COR-L47 (cell line): ENCODE data around the gene TROAP.
"Not testable (repeated sequence)": the region's sequence is repeated elsewhere in the genome, so short reads cannot be mapped to it uniquely, and the experiment has no call there.

Experiments used
- DNase-seq: peaks from one replicate; lab custom pipeline; 2025; lab: John Stamatoyannopoulos, UW

Gene TROAP

GRCh38 chr12:49322708-49323523, at the start of gene TROAP:
Gene TROAP, plus strand, starts transcription at chr12:49323255. Its CDS starts 354 bp downstream, at chr12:49323609.
- DNase-seq = peak; percentile 98

- DNase-seq = no peak
These were observed 49.2 kb upstream of the TROAP start for GRCh38 chr12:49273726-49274395.

- DNase-seq = no peak
These were observed 48.5 kb upstream of the TROAP start for GRCh38 chr12:49274396-49275069.

- DNase-seq = no peak
These were observed 46.5 kb upstream of the TROAP start for GRCh38 chr12:49276304-49277290.

GRCh38 chr12:49277466-49277865, 45.6 kb upstream of the TROAP start:
- DNase-seq = no peak

- DNase-seq = no peak
These were observed 43.3 kb upstream of the TROAP start for GRCh38 chr12:49279706-49280159.

GRCh38 chr12:49280545-49280944, 42.5 kb upstream of the TROAP start:
- DNase-seq = not testable (repeated sequence)

GRCh38 chr12:49282302-49282701, 40.8 kb upstream of the TROAP start:
- DNase-seq = no peak

GRCh38 chr12:49282740-49283375, 40.2 kb upstream of the TROAP start:
- DNase-seq = not testable (repeated sequence)

- DNase-seq = no peak
These were observed 39.3 kb upstream of the TROAP start for GRCh38 chr12:49283541-49284429.

- no peak for DNase-seq
These were observed 38.4 kb upstream of the TROAP start for GRCh38 chr12:49284672-49285071.

- no peak for DNase-seq
These were observed 35.2 kb upstream of the TROAP start for GRCh38 chr12:49287876-49288275.

GRCh38 chr12:49288412-49288853, 34.6 kb upstream of the TROAP start:
- no peak for DNase-seq

GRCh38 chr12:49288922-49289555, 34.0 kb upstream of the TROAP start:
- DNase-seq = no peak

GRCh38 chr12:49292729-49293055, 30.4 kb upstream of the TROAP start:
- no peak for DNase-seq

GRCh38 chr12:49293056-49293956, 29.7 kb upstream of the TROAP start:
- peak; percentile 73 for DNase-seq

- no peak for DNase-seq
These were observed 28.8 kb upstream of the TROAP start for GRCh38 chr12:49294086-49294803.

GRCh38 chr12:49294804-49295081, 28.3 kb upstream of the TROAP start:
- no peak for DNase-seq
